ENCODE measurements around the gene LCLAT1. TPM values are rescaled to one million over a fixed set of nuclear protein-coding genes. Genes with fewer than 3 reads are reported as not detected.

Gene LCLAT1
- total RNA-seq, 2 experiments from 2014 or later: 8.3 to 10.2 TPM

- Mint-ChIP-seq H3K27ac (no peak overlapping the region), H3K9me3 (no peaks in the 10 kb centered on the region), H3K36me3 (ENCODE audit: low read depth) (peaks cover 4% of the 10 kb centered on the region), H3K4me3 (no peak overlapping the region), H3K4me1 (ENCODE audit: low read depth) (no peaks in the 10 kb centered on the region), H3K27me3 (no peaks in the 10 kb centered on the region)
- Histone ChIP-seq H3K9me3 (ENCODE audit: control insufficient read depth in 1 of 2, insufficient read depth in 1 of 2, low read length in 2 of 2) (no peaks in the 10 kb centered on the region), H3K27ac (ENCODE audit: low read depth in 1 of 2, low read length in 2 of 2) (no peak overlapping the region), H3K27me3 (ENCODE audit: control insufficient read depth in 1 of 2, insufficient read depth in 2 of 2, low read length in 2 of 2) (no peaks in the 10 kb centered on the region), H3K4me1 (ENCODE audit: insufficient read depth, low read length) (no peaks in the 10 kb centered on the region), H3K36me3 (ENCODE audit: insufficient read depth, low read length) (peaks cover 4% of the 10 kb centered on the region), H3K4me3 (ENCODE audit: low read length) (no peak overlapping the region)
- intact Hi-C loops (cut with DNase I, micrococcal nuclease): no loop called here
- DNase-seq (no peak), ATAC-seq (ENCODE audit: poor library complexity) (no peak)
- TF ChIP-seq, protein P1, sequence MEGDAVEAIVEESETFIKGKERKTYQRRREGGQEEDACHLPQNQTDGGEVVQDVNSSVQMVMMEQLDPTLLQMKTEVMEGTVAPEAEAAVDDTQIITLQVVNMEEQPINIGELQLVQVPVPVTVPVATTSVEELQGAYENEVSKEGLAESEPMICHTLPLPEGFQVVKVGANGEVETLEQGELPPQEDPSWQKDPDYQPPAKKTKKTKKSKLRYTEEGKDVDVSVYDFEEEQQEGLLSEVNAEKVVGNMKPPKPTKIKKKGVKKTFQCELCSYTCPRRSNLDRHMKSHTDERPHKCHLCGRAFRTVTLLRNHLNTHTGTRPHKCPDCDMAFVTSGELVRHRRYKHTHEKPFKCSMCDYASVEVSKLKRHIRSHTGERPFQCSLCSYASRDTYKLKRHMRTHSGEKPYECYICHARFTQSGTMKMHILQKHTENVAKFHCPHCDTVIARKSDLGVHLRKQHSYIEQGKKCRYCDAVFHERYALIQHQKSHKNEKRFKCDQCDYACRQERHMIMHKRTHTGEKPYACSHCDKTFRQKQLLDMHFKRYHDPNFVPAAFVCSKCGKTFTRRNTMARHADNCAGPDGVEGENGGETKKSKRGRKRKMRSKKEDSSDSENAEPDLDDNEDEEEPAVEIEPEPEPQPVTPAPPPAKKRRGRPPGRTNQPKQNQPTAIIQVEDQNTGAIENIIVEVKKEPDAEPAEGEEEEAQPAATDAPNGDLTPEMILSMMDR (IDR thresholded peaks at IDR 0.05): no peak
- ChIA-PET POLR2A (no interaction called here), CTCF (no interaction called here)
Measured at GRCh38 chr2:30649278-30649677, 202.2 kb downstream of the LCLAT1 start.

DNA sequence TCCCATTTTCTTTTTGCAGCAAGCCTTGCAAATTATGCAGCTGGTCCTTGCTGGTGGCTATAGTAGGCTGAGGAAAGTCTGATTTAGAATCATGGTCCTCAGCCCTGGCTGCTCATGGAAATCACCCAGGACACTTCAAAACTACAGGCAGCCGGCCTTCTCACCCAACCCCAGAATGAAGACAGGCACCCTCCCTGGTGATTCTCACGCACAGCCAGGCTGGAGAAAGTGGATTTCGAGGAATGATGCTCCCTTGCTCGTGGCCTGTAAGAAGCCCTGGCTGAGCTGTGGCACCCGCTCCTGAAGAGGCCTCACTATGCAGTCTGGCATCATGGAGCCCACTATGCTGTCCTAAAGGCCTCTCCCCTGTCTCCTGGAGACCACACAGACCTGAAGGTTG lies 202.8 kb downstream of the LCLAT1 start:
- intact Hi-C loops (cut with DNase I, micrococcal nuclease): no loop called here
- CTCF ChIA-PET: no interaction called here
- no peaks in the 10 kb centered on the region for H3K36me3 Mint-ChIP-seq (ENCODE audit: low read depth)

DNA sequence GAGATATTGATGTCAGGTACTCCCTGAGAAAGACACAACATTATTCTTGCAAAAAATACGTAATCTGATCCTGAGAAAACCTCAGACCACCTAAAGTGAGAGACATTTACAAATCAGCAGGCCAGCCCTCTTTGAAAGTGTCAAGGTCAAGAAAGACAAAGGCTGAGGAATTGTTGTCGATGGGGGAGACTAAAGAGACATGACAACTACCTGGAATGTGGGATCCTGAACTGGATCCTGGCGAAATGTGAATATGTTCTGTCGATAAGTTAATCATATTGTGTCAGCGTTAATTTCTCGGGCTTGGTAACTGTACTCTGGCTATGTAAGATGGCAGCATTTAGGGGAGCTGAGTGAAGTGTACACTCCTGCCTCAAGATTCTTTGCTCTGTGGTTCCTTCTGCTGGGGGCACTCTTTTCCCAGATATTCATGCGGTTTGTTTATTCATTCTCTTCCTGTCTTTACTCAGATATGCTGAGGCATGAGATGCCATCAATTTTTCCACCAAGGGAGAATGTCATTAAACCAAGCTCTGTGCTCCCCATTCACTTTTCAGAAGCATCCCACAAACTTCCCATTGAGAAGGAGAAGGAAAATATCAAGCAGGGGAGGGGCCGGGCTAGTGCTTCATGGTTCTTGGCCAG lies 205.3 kb downstream of the LCLAT1 start:
- ATAC-seq (ENCODE audit: poor library complexity) (no peak), DNase-seq (no peak)
- POLR2A ChIA-PET: no interaction called here
- CTCF ChIA-PET: no interaction called here
- Mint-ChIP-seq H3K4me3 (no peak overlapping the region), H3K27ac (no peak overlapping the region), H3K9me3 (no peaks in the 10 kb centered on the region), H3K4me1 (ENCODE audit: low read depth) (no peaks in the 10 kb centered on the region), H3K36me3 (ENCODE audit: low read depth) (no peaks in the 10 kb centered on the region), H3K27me3 (no peaks in the 10 kb centered on the region)
- H3K27ac ChIP-seq (ENCODE audit: low read depth in 1 of 2, low read length in 2 of 2): no peak overlapping the region
- no peaks in the 10 kb centered on the region for H3K9me3 ChIP-seq (ENCODE audit: control insufficient read depth in 1 of 2, insufficient read depth in 1 of 2, low read length in 2 of 2)
- H3K36me3 ChIP-seq (ENCODE audit: insufficient read depth, low read length): no peaks in the 10 kb centered on the region
- H3K4me1 ChIP-seq (ENCODE audit: insufficient read depth, low read length): no peaks in the 10 kb centered on the region
- TF ChIP-seq, protein P1 (IDR thresholded peaks at IDR 0.05): no peak
- H3K4me3 ChIP-seq (ENCODE audit: low read length): no peak overlapping the region
- H3K27me3 ChIP-seq (ENCODE audit: control insufficient read depth in 1 of 2, insufficient read depth in 2 of 2, low read length in 2 of 2): no peaks in the 10 kb centered on the region
- intact Hi-C loops (cut with DNase I, micrococcal nuclease): no loop called here

More for the DNA sequence above, 202.8 kb downstream of the LCLAT1 start:
- Histone ChIP-seq H3K36me3 (ENCODE audit: insufficient read depth, low read length) (no peaks in the 10 kb centered on the region), H3K9me3 (ENCODE audit: control insufficient read depth in 1 of 2, insufficient read depth in 1 of 2, low read length in 2 of 2) (no peaks in the 10 kb centered on the region), H3K27ac (ENCODE audit: low read depth in 1 of 2, low read length in 2 of 2) (no peak overlapping the region), H3K4me3 (ENCODE audit: low read length) (no peak overlapping the region), H3K27me3 (ENCODE audit: control insufficient read depth in 1 of 2, insufficient read depth in 2 of 2, low read length in 2 of 2) (no peaks in the 10 kb centered on the region), H3K4me1 (ENCODE audit: insufficient read depth, low read length) (no peaks in the 10 kb centered on the region)
- no peaks in the 10 kb centered on the region for H3K4me1 Mint-ChIP-seq (ENCODE audit: low read depth)
- no peak overlapping the region for H3K4me3 Mint-ChIP-seq
- H3K9me3 Mint-ChIP-seq: no peaks in the 10 kb centered on the region
- TF ChIP-seq, protein P1 (IDR thresholded peaks at IDR 0.05): no peak
- no peak overlapping the region for H3K27ac Mint-ChIP-seq
- POLR2A ChIA-PET: no interaction called here
- no peak for DNase-seq
- no peak for ATAC-seq (ENCODE audit: poor library complexity)
- H3K27me3 Mint-ChIP-seq: no peaks in the 10 kb centered on the region

Measured in CD4-positive, alpha-beta T cell (primary cell).